Mammary epithelial cell (primary cell): ENCODE measurements around the gene DET1.

Experiments used
- EZH2 ChIP-seq: IDR thresholded peaks from 2 replicates; pipeline ENCODE4 v1.6.1; 2012; ENCODE audit warnings: low read length, inconsistent platforms, borderline replicate concordance
- TF ChIP-seq, protein P1 (sequence below), 2 donors: IDR thresholded peaks in 1 of 2; conservative IDR thresholded peaks in 1 of 2; 2 replicates each; pipeline ENCODE4 v1.5.1; 2011 to 2012; ENCODE audit warnings: inconsistent platforms in 2 of 2, low read length in 2 of 2, mild to moderate bottlenecking in 2 of 2, control low read depth in 1 of 2, low read depth in 1 of 2; ENCODE audit not compliant: insufficient read depth in 1 of 2; ENCODE audit errors: extremely low read depth in 1 of 2

GRCh38 chr15:88541709-88542341 lies 4.7 kb downstream of the DET1 start:
- TF ChIP-seq, protein P1, sequence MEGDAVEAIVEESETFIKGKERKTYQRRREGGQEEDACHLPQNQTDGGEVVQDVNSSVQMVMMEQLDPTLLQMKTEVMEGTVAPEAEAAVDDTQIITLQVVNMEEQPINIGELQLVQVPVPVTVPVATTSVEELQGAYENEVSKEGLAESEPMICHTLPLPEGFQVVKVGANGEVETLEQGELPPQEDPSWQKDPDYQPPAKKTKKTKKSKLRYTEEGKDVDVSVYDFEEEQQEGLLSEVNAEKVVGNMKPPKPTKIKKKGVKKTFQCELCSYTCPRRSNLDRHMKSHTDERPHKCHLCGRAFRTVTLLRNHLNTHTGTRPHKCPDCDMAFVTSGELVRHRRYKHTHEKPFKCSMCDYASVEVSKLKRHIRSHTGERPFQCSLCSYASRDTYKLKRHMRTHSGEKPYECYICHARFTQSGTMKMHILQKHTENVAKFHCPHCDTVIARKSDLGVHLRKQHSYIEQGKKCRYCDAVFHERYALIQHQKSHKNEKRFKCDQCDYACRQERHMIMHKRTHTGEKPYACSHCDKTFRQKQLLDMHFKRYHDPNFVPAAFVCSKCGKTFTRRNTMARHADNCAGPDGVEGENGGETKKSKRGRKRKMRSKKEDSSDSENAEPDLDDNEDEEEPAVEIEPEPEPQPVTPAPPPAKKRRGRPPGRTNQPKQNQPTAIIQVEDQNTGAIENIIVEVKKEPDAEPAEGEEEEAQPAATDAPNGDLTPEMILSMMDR (conservative IDR thresholded peaks at IDR 0.05 in 1 of 2, IDR thresholded peaks at IDR 0.05 in 1 of 2; ENCODE audit: extremely low read depth in 1 of 2, insufficient read depth in 1 of 2, low read depth in 1 of 2, low read length in 2 of 2): no peak
- no peak for TF ChIP-seq EZH2
